Activated CD4-positive, alpha-beta T cell treated with anti-CD3 and anti-CD28 coated beads for 36 hours (primary cell): ENCODE data around the gene SLC35F1. TPM values are rescaled to one million over a fixed set of nuclear protein-coding genes. Genes with fewer than 3 reads are reported as not detected.

Experiments used
- ATAC-seq: fragments of 200-7000 bp; cut with Tn5 transposase; one replicate; pipeline ENCODE4 v1.10.0; 2021; ENCODE audit warnings: mild to moderate bottlenecking, moderate library complexity
- CTCF ChIA-PET: fragments of 350-600 bp; sonication (Branson Sonifier 250); formaldehyde crosslinking; loops from one replicate; lab custom pipeline; 2021; ENCODE audit warnings: antibody characterized with exemption; lab: Charles Lee
- POLR2A ChIA-PET: fragments of 350-600 bp; sonication (Branson Sonifier 250); formaldehyde crosslinking; loops from one replicate; lab custom pipeline; 2021; ENCODE audit warnings: antibody characterized with exemption, inconsistent platforms; lab: Charles Lee
- DNase-seq: peaks from one replicate; pipeline ENCODE4 v3.0.0-alpha.2; 2020
- H3K27ac Mint-ChIP-seq: one replicate; pipeline ENCODE4 v1.8.0; 2021; ENCODE audit warnings: mixed read lengths
- H3K27me3 Mint-ChIP-seq: one replicate; pipeline ENCODE4 v1.8.0; 2021; ENCODE audit warnings: mixed read lengths
- H3K36me3 Mint-ChIP-seq: one replicate; pipeline ENCODE4 v1.8.0; 2021; ENCODE audit warnings: low read depth, mixed read lengths
- H3K4me1 Mint-ChIP-seq: one replicate; pipeline ENCODE4 v1.8.0; 2021; ENCODE audit warnings: mixed read lengths
- H3K4me3 Mint-ChIP-seq: one replicate; pipeline ENCODE4 v1.8.0; 2021; ENCODE audit warnings: mild to moderate bottlenecking, moderate library complexity, mixed read lengths
- H3K9me3 Mint-ChIP-seq: one replicate; pipeline ENCODE4 v1.8.0; 2021; ENCODE audit warnings: low read depth, mixed read lengths
- intact Hi-C, 2 experiments: fragments of 100-400 bp; cut with DNase I in 1 of 2; cut with micrococcal nuclease in 1 of 2; formaldehyde crosslinking; loops; one replicate each; pipeline versions ENCODE4 v1.14.2 to v1.15.1; 2022 to 2024; cut with DNase I, micrococcal nuclease
- total RNA-seq, 2 experiments: library from RNA; stranded (reverse); gene quantifications; one replicate each; pipeline ENCODE4 v1.2.3, GENCODE V29; 2021

SLC35F1 gene
- total RNA-seq, 2 experiments from 2014 or later, result 0.18 to 0.23 TPM

DNA sequence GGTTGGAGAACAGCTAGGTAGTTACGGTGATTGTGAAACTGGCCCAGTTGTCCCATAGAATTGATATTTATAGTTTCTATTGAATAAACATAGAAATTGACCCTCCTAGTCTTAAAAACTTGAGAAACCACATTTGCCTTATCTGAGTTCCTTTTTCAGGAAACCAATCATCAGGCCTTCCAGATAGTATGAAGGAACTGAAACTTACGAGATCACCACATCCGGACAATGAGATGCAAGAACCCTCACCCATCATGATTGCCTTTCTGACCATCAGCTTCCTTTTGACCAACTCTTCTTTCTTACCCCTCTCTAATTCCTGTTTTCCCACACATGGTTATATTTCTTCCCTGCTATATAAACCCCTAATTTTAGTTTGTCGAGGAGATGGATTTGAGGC is 21.8 kb downstream of the SLC35F1 start:
- intact Hi-C loops, result no loop called here
- no peak for ATAC-seq
- Mint-ChIP-seq H3K36me3 (peaks cover 2% of the 10 kb centered on the region), H3K27ac (no peak overlapping the region), H3K27me3 (peaks cover 8% of the 10 kb centered on the region), H3K9me3 (peaks cover 13% of the 10 kb centered on the region), H3K4me1 (no peaks in the 10 kb centered on the region), H3K4me3 (no peak overlapping the region)
- DNase-seq, result no peak
- CTCF ChIA-PET, result no interaction called here
- POLR2A ChIA-PET, result no interaction called here

DNA sequence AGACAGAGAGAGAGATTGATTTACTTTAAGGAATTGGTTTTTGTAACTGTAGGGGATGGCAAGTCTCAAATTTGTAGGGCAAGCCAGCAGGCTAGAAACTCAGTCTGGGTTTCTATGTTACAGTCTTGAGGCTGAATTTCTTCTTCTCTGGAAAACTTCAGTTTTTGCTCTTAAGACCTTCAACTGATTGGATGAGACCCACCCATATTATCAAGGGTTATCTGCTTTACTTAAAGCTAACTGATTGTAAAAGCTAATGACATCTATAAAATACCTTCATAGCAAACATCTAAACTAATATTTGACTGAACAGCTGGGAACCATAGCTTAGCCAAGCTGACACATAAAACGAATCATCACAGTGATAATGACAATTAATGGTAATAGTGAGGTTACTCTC is 22.4 kb downstream of the SLC35F1 start:
- no peak overlapping the region for H3K4me3 Mint-ChIP-seq
- POLR2A ChIA-PET, result no interaction called here
- no peak overlapping the region for H3K27ac Mint-ChIP-seq

DNA sequence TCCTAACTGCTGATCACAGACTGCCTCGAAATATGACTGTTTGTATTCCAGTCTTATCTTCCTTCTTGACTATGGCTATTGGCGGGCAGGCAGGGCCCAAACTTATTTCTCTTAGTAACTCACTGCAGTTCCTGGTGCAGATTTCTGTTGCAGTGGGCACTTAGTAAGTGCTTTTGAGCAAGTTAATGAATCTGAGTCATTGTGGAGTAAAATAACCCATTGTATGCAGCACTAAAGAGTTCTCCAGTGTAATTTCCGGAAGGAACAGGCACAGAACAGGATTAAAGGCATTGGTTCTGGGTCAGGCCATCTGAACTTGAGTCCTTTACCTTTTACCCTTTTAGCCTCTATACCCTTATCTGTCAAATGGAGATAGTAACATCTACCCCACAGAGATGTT is 23.6 kb downstream of the SLC35F1 start:
- Mint-ChIP-seq H3K36me3 (peaks cover 2% of the 10 kb centered on the region), H3K4me1 (no peaks in the 10 kb centered on the region), H3K27ac (no peak overlapping the region), H3K9me3 (peaks cover 13% of the 10 kb centered on the region), H3K27me3 (peaks cover 8% of the 10 kb centered on the region), H3K4me3 (no peak overlapping the region)
- no peak for DNase-seq
- CTCF ChIA-PET, result no interaction called here
- ATAC-seq, result no peak
- intact Hi-C loops, result no loop called here
- POLR2A ChIA-PET, result no interaction called here

More for the DNA sequence above, 22.4 kb downstream of the SLC35F1 start:
- Mint-ChIP-seq H3K27me3 (peaks cover 8% of the 10 kb centered on the region), H3K9me3 (peaks cover 13% of the 10 kb centered on the region), H3K4me1 (no peaks in the 10 kb centered on the region), H3K36me3 (peaks cover 2% of the 10 kb centered on the region)
- DNase-seq, result no peak
- ATAC-seq, result no peak
- CTCF ChIA-PET, result no interaction called here
- intact Hi-C loops, result no loop called here

DNA sequence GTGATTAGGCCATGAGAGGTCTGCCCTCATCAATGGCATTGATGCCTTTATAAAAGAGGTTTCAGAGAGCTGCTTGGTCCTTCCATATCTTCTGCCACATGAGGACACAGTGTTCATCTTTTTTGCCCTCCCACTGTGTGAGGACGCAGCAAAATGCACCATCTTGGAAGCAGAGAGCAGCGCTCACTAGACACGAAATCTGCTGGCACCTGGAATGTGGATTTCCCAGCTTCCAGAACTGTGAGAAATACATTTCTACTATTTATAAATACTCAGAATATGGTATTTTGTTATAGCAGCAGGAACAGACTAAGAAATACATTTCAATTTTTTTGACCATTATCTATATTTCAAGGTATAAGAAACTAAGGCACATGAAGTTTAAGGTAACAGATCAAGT is 24.9 kb downstream of the SLC35F1 start:
- no peak overlapping the region for H3K4me3 Mint-ChIP-seq
- H3K27me3 Mint-ChIP-seq, result peaks cover 4% of the 10 kb centered on the region
- no peak for ATAC-seq
- ChIA-PET POLR2A (no interaction called here), CTCF (no interaction called here)
- H3K36me3 Mint-ChIP-seq, result peaks cover 2% of the 10 kb centered on the region
- peaks cover 9% of the 10 kb centered on the region for H3K9me3 Mint-ChIP-seq
- intact Hi-C loops, result no loop called here
- no peak for DNase-seq
- H3K4me1 Mint-ChIP-seq, result no peaks in the 10 kb centered on the region
- no peak overlapping the region for H3K27ac Mint-ChIP-seq

DNA sequence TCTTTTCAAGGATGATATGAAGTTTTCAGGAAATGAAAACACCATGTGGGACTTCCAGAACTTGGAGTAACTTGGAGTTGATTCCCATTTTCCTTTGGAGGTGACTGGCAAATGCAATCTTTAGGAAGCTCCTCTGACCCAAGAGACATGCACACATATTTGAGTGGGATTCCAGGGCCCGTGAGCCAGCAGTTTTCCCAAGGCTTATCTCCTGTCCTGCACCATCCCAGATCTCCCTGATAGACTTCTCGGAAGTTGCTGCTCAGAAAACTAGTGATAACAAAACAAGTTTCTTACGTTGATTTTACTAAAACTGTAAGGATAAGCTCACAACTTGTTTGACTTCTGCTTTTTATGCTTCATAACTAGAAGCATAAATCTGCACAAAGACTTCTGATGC is 25.6 kb downstream of the SLC35F1 start:
- H3K27me3 Mint-ChIP-seq, result peaks cover 2% of the 10 kb centered on the region
- H3K4me1 Mint-ChIP-seq, result no peaks in the 10 kb centered on the region
- intact Hi-C loops, result no loop called here
- peaks cover 7% of the 10 kb centered on the region for H3K9me3 Mint-ChIP-seq
- ATAC-seq (no peak), DNase-seq (no peak)
- no peak overlapping the region for H3K4me3 Mint-ChIP-seq
- H3K27ac Mint-ChIP-seq, result no peak overlapping the region
- peaks cover 2% of the 10 kb centered on the region for H3K36me3 Mint-ChIP-seq
- ChIA-PET POLR2A (no interaction called here), CTCF (no interaction called here)

DNA sequence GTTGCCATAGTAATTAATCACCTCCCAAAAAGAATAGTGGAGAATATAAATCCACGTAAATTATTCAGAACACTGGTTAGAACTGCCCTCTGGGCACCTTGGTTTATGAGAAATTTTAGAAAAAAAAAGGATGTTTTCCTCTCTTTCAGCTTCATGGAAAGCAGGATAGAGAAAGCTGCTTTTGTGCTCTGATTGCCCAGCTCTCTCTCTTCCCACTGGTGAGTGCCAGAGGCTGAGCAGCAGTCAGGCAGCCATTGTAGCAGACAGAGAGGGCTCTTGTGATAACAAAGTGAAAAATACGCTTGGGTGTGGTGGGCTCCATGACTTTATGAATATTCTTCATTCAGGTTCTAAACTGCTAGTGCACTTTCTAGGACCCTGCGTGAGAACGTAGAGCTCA is 26.4 kb downstream of the SLC35F1 start:
- H3K4me1 Mint-ChIP-seq, result no peaks in the 10 kb centered on the region

DNA sequence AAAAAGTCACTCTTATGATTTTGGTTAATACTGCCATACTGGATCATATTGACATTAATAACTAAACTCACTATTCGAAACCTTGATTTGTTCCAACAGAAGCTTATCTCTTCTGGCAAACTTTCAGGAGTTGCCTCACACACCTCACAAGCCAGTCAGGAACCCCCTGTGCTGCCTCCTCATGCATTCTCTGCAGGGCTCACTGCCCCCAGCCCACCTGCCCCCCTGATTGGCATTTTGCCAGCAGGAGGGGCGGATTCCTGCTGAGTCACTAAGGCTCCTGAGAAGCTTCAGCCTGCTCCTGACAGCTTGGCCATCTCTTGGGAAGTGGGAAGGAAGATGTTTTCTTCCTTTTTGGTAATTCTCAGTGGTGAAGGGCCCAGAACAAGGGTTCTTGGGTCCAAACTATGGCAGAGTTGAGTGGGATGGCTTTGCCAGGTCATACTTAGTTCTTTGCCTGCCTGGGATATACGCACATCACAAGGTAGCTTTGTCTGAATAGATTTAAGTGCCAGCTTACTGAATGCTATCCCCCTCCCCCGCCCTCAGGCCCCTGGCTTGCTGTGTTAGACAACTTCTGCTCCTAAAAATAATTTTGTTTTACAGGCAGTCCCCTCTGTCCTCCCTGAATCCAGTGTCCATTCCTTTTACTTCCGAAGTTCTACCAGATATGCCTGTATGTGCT is 31.4 kb downstream of the SLC35F1 start:
- intact Hi-C loops, result no loop called here
- Mint-ChIP-seq H3K27ac (no peak overlapping the region), H3K36me3 (no peaks in the 10 kb centered on the region), H3K4me3 (no peak overlapping the region), H3K9me3 (no peaks in the 10 kb centered on the region), H3K27me3 (peaks cover 8% of the 10 kb centered on the region), H3K4me1 (no peaks in the 10 kb centered on the region)
- ChIA-PET POLR2A (no interaction called here), CTCF (no interaction called here)
- ATAC-seq (no peak), DNase-seq (no peak)

More for the DNA sequence above, 26.4 kb downstream of the SLC35F1 start:
- no peak for DNase-seq
- H3K27ac Mint-ChIP-seq, result no peak overlapping the region
- ChIA-PET CTCF (interaction anchor here (0.7 kb wide), 1 partner anchor 42 kb away, joined by 3 read pairs; no protein-coding TSS in a partner anchor), POLR2A (no interaction called here)
- peaks cover 7% of the 10 kb centered on the region for H3K9me3 Mint-ChIP-seq
- H3K36me3 Mint-ChIP-seq, result peaks cover 2% of the 10 kb centered on the region
- ATAC-seq, result no peak
- H3K27me3 Mint-ChIP-seq, result peaks cover 4% of the 10 kb centered on the region
- intact Hi-C loops, result no loop called here
- H3K4me3 Mint-ChIP-seq, result no peak overlapping the region

DNA sequence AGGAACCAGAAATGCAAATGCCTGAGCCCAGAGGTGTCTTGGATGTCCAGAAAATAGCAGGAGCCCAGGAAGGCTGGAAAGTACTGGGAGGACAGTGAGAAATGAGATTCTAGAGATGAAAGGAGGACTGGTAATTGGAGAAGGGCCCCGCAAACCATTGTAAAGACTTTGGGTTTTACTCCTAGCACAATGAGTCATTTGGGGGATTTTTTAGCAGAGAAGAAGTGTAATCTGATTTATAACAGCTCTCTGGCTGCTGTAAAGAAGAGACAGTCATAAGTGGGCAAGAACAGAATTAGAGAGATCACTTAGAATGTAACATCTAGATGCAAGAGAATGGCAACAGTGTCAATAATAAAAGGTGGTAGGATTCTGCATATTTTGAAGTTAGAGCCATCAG is 40.2 kb downstream of the SLC35F1 start:
- Mint-ChIP-seq H3K9me3 (no peaks in the 10 kb centered on the region), H3K27ac (no peak overlapping the region), H3K36me3 (no peaks in the 10 kb centered on the region), H3K27me3 (peaks cover 16% of the 10 kb centered on the region), H3K4me1 (no peaks in the 10 kb centered on the region), H3K4me3 (no peak overlapping the region)
- ChIA-PET CTCF (interaction anchor here (1.0 to 1.2 kb wide), 2 partner anchors 13 to 29 kb away, joined by 3 read pairs; no protein-coding TSS in a partner anchor), POLR2A (no interaction called here)
- DNase-seq, result no peak
- intact Hi-C loops, result no loop called here
- peak; percentile 83 for ATAC-seq

DNA sequence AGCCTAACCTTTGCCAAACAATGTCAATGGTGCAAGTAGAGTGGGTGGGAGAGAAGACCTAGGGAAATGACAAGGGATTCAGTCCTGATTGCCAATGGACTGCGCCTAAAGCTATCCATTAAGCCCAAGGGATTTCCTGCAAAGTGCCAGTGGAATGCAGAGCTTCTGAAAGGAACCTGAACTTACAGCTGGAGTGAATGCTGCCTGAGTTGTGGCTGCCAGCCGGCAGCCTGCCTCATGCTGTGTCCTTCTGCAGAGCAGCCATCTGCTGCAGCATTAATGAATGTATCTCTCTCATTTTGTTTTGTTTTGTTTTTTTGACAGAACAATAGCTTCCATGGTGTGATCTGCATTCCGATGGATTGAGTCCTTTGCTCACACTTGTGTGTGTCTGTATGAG is 44.7 kb downstream of the SLC35F1 start:
- H3K27ac Mint-ChIP-seq, result no peak overlapping the region
- CTCF ChIA-PET, result no interaction called here
- no peak overlapping the region for H3K4me3 Mint-ChIP-seq
- POLR2A ChIA-PET, result no interaction called here
- intact Hi-C loops, result no loop called here
- H3K36me3 Mint-ChIP-seq, result no peaks in the 10 kb centered on the region
- DNase-seq, result no peak
- H3K9me3 Mint-ChIP-seq, result no peaks in the 10 kb centered on the region
- H3K4me1 Mint-ChIP-seq, result no peaks in the 10 kb centered on the region
- ATAC-seq, result no peak
- H3K27me3 Mint-ChIP-seq, result peaks cover 17% of the 10 kb centered on the region

DNA sequence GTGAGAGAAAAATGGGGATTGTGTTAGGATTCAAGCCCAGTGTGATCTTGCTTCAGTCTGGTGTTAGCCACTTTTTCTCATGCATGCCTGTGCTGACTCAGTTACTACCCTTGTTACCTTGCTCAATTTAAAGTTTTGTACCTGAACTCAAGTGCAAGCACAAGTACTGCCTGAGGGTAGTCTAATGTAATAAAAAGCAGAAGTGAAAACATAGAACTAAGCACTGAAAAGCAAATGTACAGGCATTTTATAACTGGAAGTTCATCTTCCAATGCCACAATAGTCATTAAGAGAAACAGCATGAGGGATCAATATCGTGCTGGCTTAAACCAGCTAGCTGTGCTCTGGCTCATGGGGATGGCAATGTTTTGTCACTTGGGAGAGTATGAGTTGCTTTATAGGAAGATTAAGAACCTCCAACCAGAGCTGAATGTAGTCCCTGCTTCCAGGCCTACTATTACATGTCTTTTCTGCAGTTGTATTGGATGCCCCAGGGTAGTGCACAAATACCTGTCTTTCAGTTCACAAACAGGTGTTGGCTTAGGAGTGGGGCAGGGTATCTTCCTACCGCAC is 48.7 kb downstream of the SLC35F1 start:
- CTCF ChIA-PET, result no interaction called here
- no peaks in the 10 kb centered on the region for H3K4me1 Mint-ChIP-seq
- no peak for ATAC-seq

DNA sequence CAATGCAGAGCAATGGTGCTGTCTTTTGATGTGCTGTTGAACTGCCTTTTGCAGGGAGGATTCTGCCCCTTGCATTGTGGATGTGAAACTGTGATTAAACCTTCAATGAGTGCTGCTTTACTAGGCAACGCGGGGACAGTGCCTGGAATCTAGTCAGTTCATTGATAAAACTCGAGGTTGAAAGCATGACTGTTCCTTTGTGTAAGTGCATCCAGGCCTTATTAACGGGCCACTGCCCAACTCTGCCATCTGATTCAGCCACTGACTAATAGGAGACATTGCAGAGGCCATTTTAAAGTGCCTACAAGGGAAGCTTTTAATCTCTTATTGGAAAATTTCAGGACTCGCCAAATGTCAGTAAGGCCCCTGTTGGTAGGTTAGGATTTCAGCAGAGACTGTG is 49.3 kb downstream of the SLC35F1 start:
- no peaks in the 10 kb centered on the region for H3K9me3 Mint-ChIP-seq
- no peaks in the 10 kb centered on the region for H3K4me1 Mint-ChIP-seq
- H3K27ac Mint-ChIP-seq, result no peak overlapping the region
- peaks cover 9% of the 10 kb centered on the region for H3K27me3 Mint-ChIP-seq
- ATAC-seq, result no peak
- ChIA-PET POLR2A (no interaction called here), CTCF (no interaction called here)
- intact Hi-C loops, result no loop called here
- no peak overlapping the region for H3K4me3 Mint-ChIP-seq
- H3K36me3 Mint-ChIP-seq, result no peaks in the 10 kb centered on the region
- DNase-seq, result no peak

More for the DNA sequence above, 48.7 kb downstream of the SLC35F1 start:
- H3K4me3 Mint-ChIP-seq, result no peak overlapping the region
- H3K9me3 Mint-ChIP-seq, result no peaks in the 10 kb centered on the region
- H3K27me3 Mint-ChIP-seq, result peaks cover 9% of the 10 kb centered on the region
- no peak for DNase-seq
- intact Hi-C loops, result no loop called here
- H3K36me3 Mint-ChIP-seq, result no peaks in the 10 kb centered on the region
- POLR2A ChIA-PET, result no interaction called here
- no peak overlapping the region for H3K27ac Mint-ChIP-seq

DNA sequence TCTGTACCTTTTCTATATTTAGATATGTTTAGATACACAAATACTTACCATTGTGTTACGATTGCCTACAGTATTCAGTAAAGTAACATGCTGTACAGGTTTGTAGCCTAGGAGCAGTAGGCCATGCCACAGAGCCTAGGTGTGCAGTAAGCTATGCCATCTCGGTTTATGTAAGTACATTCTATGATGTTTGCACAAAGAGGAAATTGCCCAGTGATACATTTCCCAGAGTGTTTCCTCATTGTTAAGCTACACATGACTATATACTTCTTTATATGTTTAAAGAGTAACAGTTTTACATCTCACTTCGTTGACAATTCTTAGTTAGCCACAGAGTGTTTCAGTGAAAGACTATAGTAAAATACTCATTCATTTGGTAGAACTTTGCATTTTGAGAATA is 51.5 kb downstream of the SLC35F1 start:
- peaks cover 9% of the 10 kb centered on the region for H3K27me3 Mint-ChIP-seq
- DNase-seq (no peak), ATAC-seq (no peak)
- H3K4me3 Mint-ChIP-seq, result no peak overlapping the region
- ChIA-PET CTCF (no interaction called here), POLR2A (no interaction called here)
- no peaks in the 10 kb centered on the region for H3K9me3 Mint-ChIP-seq
- no peak overlapping the region for H3K27ac Mint-ChIP-seq
- no peaks in the 10 kb centered on the region for H3K4me1 Mint-ChIP-seq
- no peaks in the 10 kb centered on the region for H3K36me3 Mint-ChIP-seq
- intact Hi-C loops, result no loop called here
